NCI-H524 (cell line): ENCODE data around the gene SAMHD1.
"Not testable (repeated sequence)": the region's sequence is repeated elsewhere in the genome, so short reads cannot be mapped to it uniquely, and the experiment has no call there.

Source experiments
- DNase-seq, 2 experiments: peaks; one replicate each; lab custom pipeline; 2025; lab: John Stamatoyannopoulos, UW

SAMHD1 gene

DNA sequence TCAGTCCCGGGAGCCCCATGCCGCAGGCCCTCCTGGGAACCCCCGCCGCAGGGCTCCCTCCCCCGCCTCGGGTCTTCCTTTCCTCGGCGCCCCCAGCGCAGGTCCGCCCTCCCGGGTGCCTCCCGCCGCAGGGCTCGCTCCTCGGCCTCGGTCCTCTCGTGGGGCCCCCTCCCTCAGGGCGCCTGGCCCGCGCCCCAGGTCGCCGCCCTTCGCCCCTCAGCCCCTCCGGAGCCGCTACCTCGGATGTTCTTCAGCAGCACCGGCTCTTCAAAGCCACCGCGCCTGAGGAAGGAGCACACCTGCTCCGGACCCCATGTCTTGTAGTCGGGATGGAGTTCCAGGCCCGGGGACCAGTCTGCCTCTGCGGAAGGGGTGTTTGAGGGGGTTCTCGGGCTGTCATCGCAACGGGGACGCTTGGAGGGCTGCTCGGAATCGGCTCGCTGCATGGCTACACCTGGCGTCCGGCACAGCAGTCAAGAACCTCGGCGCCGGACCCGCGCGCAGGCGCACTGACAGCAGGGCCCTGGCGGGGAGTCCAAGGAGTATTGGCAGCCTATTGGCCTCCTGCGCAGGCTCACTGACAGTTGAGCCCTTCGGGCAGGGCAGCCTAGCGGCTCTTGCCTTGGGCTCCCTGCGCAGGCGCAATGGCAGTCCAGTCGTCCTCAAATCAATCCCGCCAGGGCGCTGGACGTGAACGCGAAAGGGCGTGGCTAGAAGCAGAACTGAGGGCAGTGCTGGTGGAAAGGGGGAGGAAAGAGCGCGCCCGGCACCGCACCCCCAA, at the start of gene SAMHD1:
SAMHD1 (minus strand) TSS at position 511 of the 781 bp plus-strand sequence; CDS start at position 446, 65 bp downstream.
- peak; percentile 98 to 100 for DNase-seq

DNA sequence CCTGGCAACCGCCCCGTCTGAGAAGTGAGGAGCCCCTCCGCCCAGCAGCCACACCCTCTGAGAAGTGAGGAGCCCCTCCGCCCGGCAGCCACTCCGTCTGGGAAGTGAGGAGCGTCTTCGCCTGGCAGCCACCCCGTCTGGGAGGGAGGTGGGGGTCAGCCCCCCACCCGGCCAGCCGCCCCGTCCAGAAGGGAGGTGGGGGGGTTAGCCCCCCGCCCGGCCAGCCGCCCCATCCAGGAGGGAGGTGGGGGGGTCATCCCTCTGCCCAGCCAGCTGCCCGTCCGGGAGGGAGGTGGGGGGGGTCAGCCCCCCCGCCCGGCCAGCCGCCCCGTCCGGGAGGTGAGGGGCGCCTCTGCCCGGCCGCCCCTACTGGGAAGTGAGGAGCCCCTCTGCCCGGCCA, 48.7 kb upstream of the SAMHD1 start:
- not testable (repeated sequence) for DNase-seq

DNA sequence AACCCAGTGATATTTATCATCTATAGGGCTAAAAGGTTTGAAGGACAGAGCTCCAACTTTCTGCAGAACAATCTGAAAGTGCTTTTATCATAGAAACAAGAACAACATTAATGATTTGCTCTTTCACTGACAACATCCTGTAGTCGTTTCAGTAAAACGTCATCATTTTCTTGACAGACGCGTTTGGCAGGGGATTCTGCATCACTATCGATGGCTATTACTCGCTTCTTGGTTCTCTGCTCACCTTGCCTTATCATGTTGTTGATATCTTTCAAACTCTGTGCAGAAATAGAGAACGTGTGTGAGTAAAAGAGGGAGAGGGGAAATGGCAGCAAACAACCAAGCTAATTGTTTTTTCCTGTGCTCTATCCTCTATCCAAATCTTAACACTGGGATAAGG, 47.1 kb upstream of the SAMHD1 start:
- DNase-seq: no peak

DNA sequence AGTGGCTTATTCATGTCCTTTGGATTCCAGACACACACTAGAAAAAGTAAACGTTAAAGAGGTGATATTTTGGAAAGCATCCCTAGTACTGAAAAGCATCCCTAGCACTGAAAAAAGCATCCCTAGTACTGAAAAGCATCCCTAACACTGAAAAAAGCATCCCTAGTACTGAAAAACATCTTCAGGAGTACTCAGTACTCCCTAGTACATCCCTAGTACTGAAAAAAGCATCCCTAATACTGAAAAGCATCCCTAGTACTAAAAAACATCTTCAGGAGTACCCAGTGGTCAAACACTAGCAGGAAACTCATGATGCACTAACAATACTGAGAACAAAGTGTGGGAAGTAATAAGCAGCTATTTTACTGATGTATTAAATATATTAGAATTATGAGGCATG, 45.6 kb upstream of the SAMHD1 start:
- DNase-seq: no peak

DNA sequence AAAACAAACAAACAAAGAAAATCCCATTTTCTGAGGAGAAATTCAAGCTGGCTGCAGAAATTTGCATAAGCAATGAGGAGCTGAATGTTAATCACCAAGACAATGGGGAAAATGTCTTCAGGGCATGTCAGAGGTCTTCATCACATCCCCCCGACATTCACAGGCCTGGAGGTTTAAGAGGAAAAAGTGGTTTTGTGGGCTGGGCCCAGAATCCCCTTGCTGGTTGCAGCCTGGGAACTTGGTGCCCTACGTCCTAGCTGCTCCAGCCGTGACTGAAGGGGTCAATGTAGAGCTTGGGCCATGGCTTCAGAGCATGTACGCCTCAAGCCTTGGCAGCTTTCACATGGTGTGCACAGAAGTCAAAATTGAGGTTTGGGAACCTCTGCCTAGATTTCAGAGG, 42.7 kb upstream of the SAMHD1 start:
- not testable (repeated sequence) for DNase-seq

DNA sequence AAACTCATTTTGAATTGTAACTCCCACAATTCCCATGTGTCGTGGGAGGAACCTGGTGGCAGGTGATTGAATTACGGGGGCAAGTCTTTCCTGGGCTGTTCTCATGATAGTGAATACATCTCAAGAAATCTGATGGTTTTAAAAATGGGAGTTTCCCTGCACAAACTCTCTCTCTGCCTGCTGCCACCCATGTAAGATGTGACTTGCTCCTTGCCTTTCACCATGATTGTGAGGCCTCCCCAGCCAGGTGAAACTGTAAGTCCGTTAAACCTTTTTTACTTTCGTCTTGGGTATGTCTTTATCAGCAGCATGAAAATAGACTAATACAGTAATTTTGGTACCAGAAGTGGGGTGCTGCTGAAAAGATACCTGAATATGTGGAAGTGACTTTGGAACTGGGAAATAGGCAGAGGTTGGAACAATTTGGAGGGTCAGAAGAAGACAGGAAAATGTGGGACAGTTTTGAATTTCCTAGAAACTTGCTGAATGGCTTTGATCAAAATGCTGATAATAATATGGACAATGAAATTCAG, 41.4 kb upstream of the SAMHD1 start:
- no peak for DNase-seq

DNA sequence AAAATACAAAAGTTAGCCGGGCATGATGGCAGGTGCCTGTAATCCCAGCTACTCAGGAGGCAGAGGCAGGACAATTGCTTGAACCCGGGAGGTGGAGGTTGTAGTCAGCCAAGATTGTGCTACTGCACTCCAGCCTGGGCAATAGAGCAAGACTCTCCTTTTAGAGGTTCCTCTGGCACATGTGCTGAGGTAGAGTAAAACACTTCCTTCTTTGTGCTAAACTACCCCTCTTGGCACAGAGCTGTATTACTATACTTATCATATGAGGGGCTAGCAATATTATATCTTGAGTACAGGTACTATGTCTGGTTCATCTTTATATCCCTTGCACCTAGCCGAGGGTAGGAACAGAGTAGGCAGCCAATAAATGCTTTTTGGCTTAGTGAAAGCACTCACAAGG, 40.2 kb upstream of the SAMHD1 start:
- DNase-seq: no peak

DNA sequence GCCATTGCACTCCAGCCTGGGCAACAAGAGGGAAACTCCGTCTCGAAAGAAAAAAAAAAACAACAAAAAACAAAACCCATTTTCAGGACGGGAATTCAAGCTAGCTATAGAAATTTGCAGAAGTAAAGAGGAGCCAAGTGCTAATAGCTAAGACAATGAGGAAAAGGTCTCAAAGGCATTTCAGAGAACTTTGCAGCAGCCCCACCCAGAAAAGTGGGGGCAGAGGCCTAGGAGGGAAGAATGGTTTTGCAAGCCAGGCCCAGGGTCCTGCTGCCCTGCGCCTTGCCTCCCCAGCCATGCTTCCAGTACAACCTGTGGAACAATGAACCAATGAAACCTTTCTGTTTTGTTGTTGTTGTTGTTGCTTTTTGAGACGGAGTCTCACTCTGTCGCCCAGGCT, 38.3 kb upstream of the SAMHD1 start:
- no peak for DNase-seq

DNA sequence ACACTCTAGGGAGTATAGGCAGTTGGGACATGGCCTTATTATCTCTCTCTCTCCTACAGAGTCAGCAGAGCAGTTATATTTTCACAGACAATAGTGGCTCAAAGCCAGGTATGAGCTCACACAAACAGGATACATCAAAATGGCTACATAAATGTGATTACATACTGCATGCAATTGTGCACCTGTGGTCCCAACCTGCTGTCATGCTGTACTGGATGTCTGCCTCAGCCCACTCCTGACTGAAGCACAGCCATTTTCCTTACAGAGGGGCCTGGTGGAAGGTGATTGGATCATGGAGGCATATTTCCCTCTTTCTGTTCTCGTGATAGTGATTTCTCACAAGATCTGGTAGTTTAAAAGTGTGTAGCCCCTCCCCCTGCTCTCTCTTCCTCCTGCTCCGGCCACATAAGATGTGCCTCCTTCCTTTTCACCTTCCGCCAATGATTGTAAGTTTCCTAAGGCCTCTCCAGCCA, 37.0 kb upstream of the SAMHD1 start:
- no peak for DNase-seq

DNA sequence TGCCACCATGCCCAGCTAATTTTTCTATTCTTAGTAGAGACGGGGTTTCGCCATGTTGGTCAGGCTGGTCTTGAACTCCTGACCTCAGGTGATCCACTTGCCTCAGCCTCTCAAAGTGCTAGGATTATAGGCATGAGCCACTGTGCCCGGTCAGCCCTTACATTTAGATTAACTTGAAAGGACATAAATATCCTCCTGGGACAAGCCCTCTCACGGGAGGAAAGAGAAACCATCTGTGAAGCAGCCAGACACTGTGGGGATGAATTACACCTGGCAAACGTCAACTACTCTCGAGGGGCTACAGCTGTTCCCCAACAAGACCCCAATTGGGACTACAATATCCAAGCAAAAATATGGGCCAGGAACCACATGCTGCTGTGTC, 32.7 kb upstream of the SAMHD1 start:
- DNase-seq: peak; percentile 89 to 96

DNA sequence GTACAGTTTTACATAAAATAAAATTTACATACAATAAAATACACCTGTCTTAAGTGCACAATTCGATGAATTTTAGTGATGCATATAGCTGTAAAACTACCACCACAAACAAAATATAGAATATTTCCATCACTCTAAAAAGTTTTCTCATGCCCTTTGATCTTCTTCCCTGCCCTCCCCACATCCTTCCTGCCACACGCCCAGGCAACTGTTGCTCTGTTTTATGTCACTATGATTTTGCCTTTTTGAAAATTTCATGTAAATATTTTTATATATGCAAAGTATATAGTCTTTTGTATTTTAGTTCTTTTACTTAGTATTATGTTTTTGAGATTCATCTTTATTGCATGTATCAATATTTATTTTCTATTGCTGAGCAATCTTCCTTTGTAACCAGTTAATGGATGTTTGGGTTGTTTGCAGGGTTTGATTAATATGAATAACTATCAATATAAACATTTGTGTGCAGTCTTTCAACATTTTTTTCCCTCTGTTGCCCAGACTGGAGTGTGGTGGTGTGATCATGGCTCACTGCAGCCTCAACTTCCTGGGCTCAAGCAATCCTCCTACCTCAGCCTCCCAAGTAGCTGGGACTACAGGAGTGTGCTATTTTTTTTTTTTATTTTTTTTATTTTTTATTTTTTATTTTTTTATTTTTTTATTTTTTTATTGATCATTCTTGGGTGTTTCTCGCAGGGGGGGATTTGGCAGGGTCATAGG, 23.8 kb upstream of the SAMHD1 start:
- no peak for DNase-seq

DNA sequence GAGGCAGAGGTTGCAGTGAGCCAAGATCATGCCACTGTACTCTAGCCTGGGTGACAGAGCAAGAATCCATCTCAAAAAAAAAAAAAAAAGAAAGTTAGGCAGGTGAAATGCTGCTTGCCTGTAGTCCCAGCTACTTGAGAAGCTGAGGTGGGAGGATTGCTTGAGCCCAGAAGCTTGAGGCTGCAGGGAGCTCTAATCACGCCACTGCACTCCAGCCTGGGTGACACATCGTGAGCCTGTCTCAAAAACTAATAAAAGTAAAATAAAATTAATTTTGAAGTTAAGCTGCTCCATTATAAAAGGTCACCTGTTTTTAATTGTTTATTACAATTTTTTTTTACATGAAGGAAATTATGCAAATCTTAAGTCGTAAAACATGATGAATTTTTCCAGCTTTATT, 23.2 kb upstream of the SAMHD1 start:
- DNase-seq: no peak

DNA sequence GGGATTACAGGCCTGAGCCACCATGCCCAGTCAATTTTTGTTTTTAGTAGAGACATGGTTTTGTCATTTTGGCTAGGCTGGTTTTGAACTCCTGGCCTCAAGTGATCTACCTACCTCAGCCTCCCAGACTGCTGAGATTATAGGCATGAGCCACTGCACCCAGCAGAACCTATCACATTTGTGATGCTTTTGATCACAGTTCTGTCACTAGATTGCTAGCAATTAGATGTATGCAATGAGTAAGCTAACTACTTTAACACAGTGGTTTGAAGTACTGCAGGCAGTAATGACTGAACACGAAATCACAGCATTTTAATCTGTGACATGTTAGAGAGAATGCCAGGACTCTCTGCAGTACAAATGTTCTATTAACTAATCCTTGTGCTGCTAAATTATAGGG, 19.6 kb upstream of the SAMHD1 start:
- no peak for DNase-seq

DNA sequence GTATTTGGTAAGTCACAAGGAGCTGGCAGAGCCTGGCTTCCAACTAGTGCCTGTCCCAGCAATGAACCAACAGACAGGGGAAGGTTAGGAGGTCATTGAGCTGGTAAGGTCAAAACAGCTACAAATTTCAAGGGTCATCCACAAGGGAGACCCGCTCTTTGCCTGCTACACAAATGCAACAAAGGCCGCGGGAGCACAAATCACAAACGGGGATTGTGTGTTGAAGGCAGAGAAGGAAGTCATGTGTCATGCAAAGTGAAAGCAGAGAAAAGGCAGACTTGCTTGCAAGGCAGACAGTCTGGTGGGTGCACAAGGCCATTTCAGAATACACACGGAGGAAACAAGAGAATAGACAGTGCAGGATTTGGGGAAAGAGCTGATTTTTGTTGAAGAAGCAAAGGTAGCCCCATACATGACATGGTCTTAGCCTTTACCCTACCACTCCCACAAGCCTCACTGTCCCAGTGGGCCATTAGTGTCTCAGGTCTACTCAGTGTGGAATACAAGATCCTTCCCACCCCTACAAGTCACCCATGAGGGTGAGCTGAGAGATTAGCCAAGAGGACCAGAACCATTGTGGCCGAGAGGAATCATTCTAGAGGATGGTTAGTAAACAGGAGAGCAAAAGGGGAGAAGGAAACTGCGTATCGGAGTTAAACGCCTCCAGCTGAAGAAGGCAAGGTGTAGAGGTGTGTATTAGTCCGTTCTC, 18.1 kb upstream of the SAMHD1 start:
- no peak for DNase-seq

DNA sequence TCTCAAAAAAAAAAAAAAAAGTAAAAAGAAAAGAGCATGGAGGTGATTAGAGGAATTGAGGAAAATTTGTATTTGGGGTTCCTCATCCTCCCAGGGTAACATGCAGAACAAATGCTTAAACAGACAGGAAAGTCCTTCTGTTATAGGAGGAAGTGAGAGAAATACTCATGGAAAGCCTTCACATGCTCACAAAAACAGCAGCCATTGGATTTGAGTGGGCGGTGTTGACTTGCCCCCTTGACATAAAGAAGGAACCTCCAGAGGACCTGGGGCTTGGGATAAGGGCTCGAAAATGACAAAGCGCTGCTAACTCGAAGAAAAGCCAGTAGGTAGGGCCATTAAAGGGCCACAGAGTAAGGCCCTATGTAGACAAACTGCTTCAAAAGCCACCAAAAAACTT, 17.5 kb upstream of the SAMHD1 start:
- DNase-seq: no peak

DNA sequence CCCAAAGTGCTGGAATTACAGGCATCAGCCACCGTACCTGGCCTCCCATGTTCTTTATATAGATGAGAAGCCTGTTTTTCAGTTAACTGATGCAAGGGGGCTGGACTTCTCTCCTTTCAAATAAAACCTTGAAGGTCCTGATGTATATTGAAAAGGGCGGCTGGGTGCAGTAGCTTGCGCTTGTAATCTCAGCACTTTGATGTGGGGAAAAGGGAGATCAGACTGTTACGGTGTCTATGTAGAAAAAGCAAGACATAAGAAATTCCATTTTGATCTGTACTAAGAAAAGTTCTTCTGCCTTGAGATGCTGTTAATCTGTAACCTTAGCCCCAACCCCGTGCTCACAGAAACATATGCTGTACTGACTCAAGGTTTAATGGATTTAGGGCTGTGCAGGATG, 16.1 kb upstream of the SAMHD1 start:
- peak; percentile 32 to 68 for DNase-seq

DNA sequence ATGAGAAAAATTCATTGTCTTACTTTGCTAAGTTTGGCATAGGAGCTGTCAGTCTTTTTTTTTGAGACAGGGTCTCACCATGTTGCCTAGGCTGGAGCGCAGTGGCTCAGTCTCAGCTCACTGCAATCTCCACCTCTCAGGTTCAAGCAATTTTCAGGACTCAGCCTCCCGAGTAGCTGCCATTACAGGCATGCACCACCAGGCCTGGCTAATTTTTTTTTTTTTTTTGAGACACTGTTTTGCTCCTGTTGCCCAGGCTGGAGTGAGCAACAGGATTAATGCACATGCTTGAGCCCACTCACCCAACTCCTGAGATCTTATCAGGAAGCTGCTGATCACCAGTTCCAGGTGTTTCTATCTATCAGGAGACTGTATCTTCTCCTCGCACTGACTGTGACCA, 15.5 kb upstream of the SAMHD1 start:
- not testable (repeated sequence) for DNase-seq

DNA sequence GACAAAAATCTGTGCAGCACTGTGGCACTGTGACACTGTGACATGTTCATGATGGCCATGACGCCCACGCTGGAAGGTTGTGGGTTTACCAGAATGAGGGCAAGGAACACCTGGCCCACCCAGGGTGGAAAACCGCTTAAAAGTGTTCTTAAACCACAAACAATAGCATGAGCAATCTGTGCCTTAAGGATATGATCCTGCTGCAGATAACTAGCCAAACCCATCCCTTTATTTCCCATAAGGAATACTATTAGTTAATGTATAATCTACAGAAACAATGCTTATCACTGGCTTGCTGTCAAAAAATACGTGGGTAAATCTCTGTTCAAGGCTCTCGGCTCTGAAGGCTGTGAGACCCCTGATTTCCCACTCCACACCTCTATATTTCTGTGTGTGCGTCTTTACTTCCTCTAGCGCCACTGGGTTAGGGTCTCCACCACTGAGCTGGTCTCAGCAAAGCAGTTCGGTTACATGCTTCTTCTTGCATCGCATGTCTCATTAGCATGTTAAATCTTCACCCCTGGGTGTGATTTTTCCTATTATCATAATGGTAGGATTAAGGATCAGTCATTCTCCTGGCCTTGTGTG, 10.9 kb upstream of the SAMHD1 start:
- not testable (repeated sequence) for DNase-seq

DNA sequence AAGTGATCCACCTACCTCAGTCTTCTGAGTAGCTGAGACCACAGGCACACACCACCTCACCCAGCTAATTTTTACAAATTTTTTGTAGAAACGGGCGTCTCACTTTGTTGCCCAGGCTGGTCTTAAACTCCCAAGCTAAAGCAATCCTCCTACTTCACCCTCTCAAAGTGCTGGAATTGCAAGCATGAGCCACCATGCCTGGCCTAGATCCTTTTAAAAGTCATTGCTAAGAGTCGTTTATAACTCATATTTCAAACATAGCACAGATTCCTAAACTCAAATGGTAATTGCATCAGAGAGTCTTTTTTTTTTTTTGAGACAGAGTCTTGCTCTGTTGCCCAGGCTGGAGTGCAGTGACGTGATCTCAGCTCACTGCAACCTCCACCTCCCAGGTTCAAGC, 7.7 kb upstream of the SAMHD1 start:
- no peak for DNase-seq

DNA sequence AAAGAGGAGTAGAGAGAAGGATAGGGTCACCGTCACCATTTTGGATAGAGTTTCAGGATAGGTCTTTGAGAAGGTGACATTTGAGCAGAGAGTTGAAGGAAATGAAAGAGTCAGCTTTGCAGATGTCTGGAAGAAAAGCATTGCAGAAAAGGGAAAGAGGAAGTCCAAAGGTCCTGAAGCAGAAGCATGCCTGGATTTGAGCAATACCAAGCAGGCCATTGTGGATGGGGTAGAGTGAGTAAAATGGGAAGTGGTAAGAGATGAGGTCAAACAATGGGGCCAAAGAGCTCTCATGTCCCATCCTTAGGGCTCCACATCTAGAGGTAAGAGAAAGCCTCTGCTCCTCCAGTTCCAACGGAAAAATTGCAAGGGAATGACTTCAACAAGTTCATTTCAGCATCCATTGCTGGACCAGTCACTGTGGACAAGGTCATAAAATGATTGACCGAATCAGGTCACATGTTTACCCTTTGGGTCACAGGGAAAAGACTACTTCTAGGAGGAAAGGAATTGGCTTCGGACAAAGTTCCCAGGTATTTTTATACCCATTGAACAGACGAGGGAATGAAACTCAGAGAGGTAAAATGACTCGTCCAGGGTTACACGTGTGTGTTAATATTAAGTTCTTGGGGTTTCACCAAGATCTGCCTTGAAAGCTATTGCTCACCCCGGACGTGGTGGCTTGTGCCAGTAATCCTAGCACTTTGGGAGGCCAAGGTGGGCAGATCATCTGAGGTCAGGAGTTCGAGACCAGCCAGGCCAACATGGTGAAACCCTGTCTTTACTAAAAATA, 6.6 kb upstream of the SAMHD1 start:
- DNase-seq: no peak

DNA sequence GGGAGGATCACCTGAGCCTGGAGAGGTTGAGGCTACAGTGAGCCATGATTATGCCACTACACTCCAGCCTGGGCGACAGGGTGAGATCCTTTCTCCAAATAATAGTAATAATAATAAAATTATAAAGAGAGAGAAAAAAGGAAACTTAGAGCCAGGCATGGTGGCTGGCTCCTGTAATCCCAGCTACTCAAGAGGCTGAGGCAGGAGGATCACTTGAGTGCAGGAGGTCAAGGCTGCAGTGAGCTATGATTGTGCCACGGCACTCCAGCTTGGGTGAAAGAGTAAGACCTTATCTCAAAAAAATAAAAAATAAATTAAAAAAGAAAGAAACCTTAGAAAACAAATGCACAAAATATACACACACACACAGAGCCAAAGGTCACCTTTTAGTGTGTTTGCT, 5.2 kb upstream of the SAMHD1 start:
- no peak for DNase-seq
